Measurements from ENCODE around the gene TRIO. TPM values are rescaled to one million over a fixed set of nuclear protein-coding genes. Genes with fewer than 3 reads are reported as not detected.

TRIO gene
- total RNA-seq, 1 experiment from 2014 or later = 144 TPM

GRCh38 chr5:14406554-14406849 lies 263.4 kb downstream of the TRIO start:
- peak; percentile 99 for DNase-seq (ENCODE audit: low read depth)

- no peak for DNase-seq (ENCODE audit: low read depth)
Observed at GRCh38 chr5:14407051-14407450, 263.9 kb downstream of the TRIO start.

- no peak for DNase-seq (ENCODE audit: low read depth)
Observed at GRCh38 chr5:14407746-14408175, 264.6 kb downstream of the TRIO start.

GRCh38 chr5:14408969-14409586 lies 265.9 kb downstream of the TRIO start:
- no peak for DNase-seq (ENCODE audit: low read depth)

- no peak for DNase-seq (ENCODE audit: low read depth)
Observed at GRCh38 chr5:14410068-14410393, 266.9 kb downstream of the TRIO start.

- no peak for DNase-seq (ENCODE audit: low read depth)
Observed at GRCh38 chr5:14410394-14411201, 267.5 kb downstream of the TRIO start.

GRCh38 chr5:14411216-14411615 lies 268.1 kb downstream of the TRIO start:
- DNase-seq (ENCODE audit: low read depth) = no peak

- no peak for DNase-seq (ENCODE audit: low read depth)
Observed at GRCh38 chr5:14413331-14413750, 270.2 kb downstream of the TRIO start.

- DNase-seq (ENCODE audit: low read depth) = no peak
Observed at GRCh38 chr5:14414007-14414406, 270.9 kb downstream of the TRIO start.

GRCh38 chr5:14414656-14415023 lies 271.5 kb downstream of the TRIO start:
- DNase-seq (ENCODE audit: low read depth) = no peak

- DNase-seq (ENCODE audit: low read depth) = no peak
Observed at GRCh38 chr5:14415024-14415697, 272.0 kb downstream of the TRIO start.

- no peak for DNase-seq (ENCODE audit: low read depth)
Observed at GRCh38 chr5:14415698-14416074, 272.5 kb downstream of the TRIO start.

- no peak for DNase-seq (ENCODE audit: low read depth)
Observed at GRCh38 chr5:14416621-14417275, 273.6 kb downstream of the TRIO start.

- DNase-seq (ENCODE audit: low read depth) = peak; percentile 70
Observed at GRCh38 chr5:14417276-14417730, 274.2 kb downstream of the TRIO start.

- peak; percentile 84 for DNase-seq (ENCODE audit: low read depth)
Observed at GRCh38 chr5:14417792-14418765, 274.9 kb downstream of the TRIO start.

- DNase-seq (ENCODE audit: low read depth) = no peak
Observed at GRCh38 chr5:14419686-14420085, 276.5 kb downstream of the TRIO start.

GRCh38 chr5:14420101-14420811 lies 277.1 kb downstream of the TRIO start:
- DNase-seq (ENCODE audit: low read depth) = peak; percentile 52

GRCh38 chr5:14421851-14422250 lies 278.7 kb downstream of the TRIO start:
- no peak for DNase-seq (ENCODE audit: low read depth)

- DNase-seq (ENCODE audit: low read depth) = no peak
Observed at GRCh38 chr5:14424011-14424685, 281.0 kb downstream of the TRIO start.

- no peak for DNase-seq (ENCODE audit: low read depth)
Observed at GRCh38 chr5:14425559-14425958, 282.4 kb downstream of the TRIO start.
